CD14-positive monocyte (primary cell): ENCODE measurements around the gene SH3PXD2A. TPM values are rescaled to one million over a fixed set of nuclear protein-coding genes. Genes with fewer than 3 reads are reported as not detected.

ENCODE experiments used
- DNase-seq, 3 donors: peaks; one replicate each; pipeline ENCODE4 v3.0.0-alpha.2; 2011 to 2022
- H2AFZ ChIP-seq: 2 replicates; pipeline ENCODE4 v1.6.0; 2012; ENCODE audit warnings: mild to moderate bottlenecking, low read depth, low read length, inconsistent platforms; ENCODE audit not compliant: insufficient read depth, poor library complexity, severe bottlenecking
- H3K27ac ChIP-seq, 2 donors: 1 replicate in 1 of 2; 2 replicates in 1 of 2; pipeline ENCODE4 v1.5.1; 2012 to 2013; ENCODE audit warnings: low read length in 2 of 2, control low read depth in 1 of 2, inconsistent platforms in 1 of 2, low read depth in 1 of 2, mild to moderate bottlenecking in 1 of 2
- H3K27me3 ChIP-seq, 2 donors: one replicate each; pipeline versions ENCODE4 v1.6.0 to v1.6.1; 2011 to 2013; ENCODE audit warnings: low read length in 2 of 2; ENCODE audit not compliant: control insufficient read depth in 2 of 2, insufficient read depth in 2 of 2
- H3K36me3 ChIP-seq, 2 donors: replicated peaks in 1 of 2; 1 replicate in 1 of 2; 2 replicates in 1 of 2; pipeline versions ENCODE4 v1.5.1 to v1.6.1; 2012 to 2013; ENCODE audit warnings: low read length in 2 of 2, control low read depth in 1 of 2, inconsistent platforms in 1 of 2, mild to moderate bottlenecking in 1 of 2; ENCODE audit not compliant: insufficient read depth in 2 of 2, control insufficient read depth in 1 of 2
- H3K4me1 ChIP-seq, 2 donors: 1 replicate in 1 of 2; 2 replicates in 1 of 2; pipeline versions ENCODE4 v1.5.1 to v1.6.1; 2012 to 2013; ENCODE audit warnings: low read length in 2 of 2, control low read depth in 1 of 2, inconsistent platforms in 1 of 2, mild to moderate bottlenecking in 1 of 2, moderate library complexity in 1 of 2; ENCODE audit not compliant: insufficient read depth in 2 of 2, control insufficient read depth in 1 of 2
- H3K4me2 ChIP-seq: replicated peaks from 2 replicates; pipeline ENCODE3; 2012; ENCODE audit warnings: low read length, moderate library complexity, mild to moderate bottlenecking; ENCODE audit not compliant: poor library complexity, severe bottlenecking; ENCODE audit errors: extremely low read depth
- H3K4me3 ChIP-seq, 3 experiments: fragments of 200-600 bp in 1 of 3; sonication (generic) in 1 of 3; replicated peaks in 1 of 3; 1 replicate in 2 of 3; 2 replicates in 1 of 3; pipeline ENCODE4 v1.5.1; 2011 to 2013; ENCODE audit warnings: low read length in 3 of 3, mild to moderate bottlenecking in 3 of 3, control low read depth in 2 of 3, low read depth in 2 of 3, inconsistent platforms in 1 of 3, moderate library complexity in 1 of 3
- H3K79me2 ChIP-seq: 2 replicates; pipeline ENCODE4 v1.6.0; 2012; ENCODE audit warnings: mild to moderate bottlenecking, control low read depth, inconsistent platforms, low read length, moderate library complexity; ENCODE audit not compliant: insufficient read depth
- H3K9ac ChIP-seq: 2 replicates; pipeline ENCODE4 v1.6.0; 2017; ENCODE audit warnings: low read length, mild to moderate bottlenecking; ENCODE audit not compliant: insufficient read depth, poor library complexity, severe bottlenecking
- H3K9me3 ChIP-seq, 2 donors: replicated peaks in 1 of 2; 1 replicate in 1 of 2; 2 replicates in 1 of 2; pipeline versions ENCODE4 v1.5.1 to v1.6.1; 2012 to 2013; ENCODE audit warnings: low read length in 2 of 2, control low read depth in 1 of 2; ENCODE audit not compliant: control insufficient read depth in 1 of 2, insufficient read depth in 1 of 2
- H4K20me1 ChIP-seq: 2 replicates; pipeline ENCODE4 v1.6.0; 2012; ENCODE audit warnings: mild to moderate bottlenecking, low read length, control low read depth, moderate library complexity; ENCODE audit not compliant: insufficient read depth
- H3K27ac Mint-ChIP-seq, 7 donors: one replicate each; pipeline ENCODE4 v1.8.0; 2020; ENCODE audit warnings: mild to moderate bottlenecking in 7 of 7, mixed read lengths in 7 of 7, moderate library complexity in 6 of 7, inconsistent platforms in 2 of 7
- H3K27me3 Mint-ChIP-seq, 3 donors: one replicate each; pipeline ENCODE4 v1.8.0; 2021 to 2022; ENCODE audit warnings: low read depth in 3 of 3, mild to moderate bottlenecking in 3 of 3, mixed read lengths in 3 of 3, moderate library complexity in 3 of 3, inconsistent platforms in 1 of 3
- H3K36me3 Mint-ChIP-seq, 2 donors: one replicate each; pipeline ENCODE4 v1.8.0; 2020; ENCODE audit warnings: mixed read lengths in 2 of 2, inconsistent platforms in 1 of 2, mild to moderate bottlenecking in 1 of 2
- H3K4me1 Mint-ChIP-seq: one replicate; pipeline ENCODE4 v1.8.0; 2020; ENCODE audit warnings: mild to moderate bottlenecking, mixed read lengths
- H3K4me3 Mint-ChIP-seq, 2 donors: one replicate each; pipeline ENCODE4 v1.8.0; 2020; ENCODE audit warnings: mild to moderate bottlenecking in 2 of 2, mixed read lengths in 2 of 2, moderate library complexity in 1 of 2
- H3K9me3 Mint-ChIP-seq, 7 donors: one replicate each; pipeline ENCODE4 v1.8.0; 2020 to 2022; ENCODE audit warnings: mixed read lengths in 7 of 7, mild to moderate bottlenecking in 6 of 7, moderate library complexity in 6 of 7, inconsistent platforms in 2 of 7
- WGBS: methylation state at CpG from one replicate; pipeline ENCODE4 v1.1.5; 2013; ENCODE audit warnings: missing lambda C conversion rate; ENCODE audit not compliant: insufficient coverage; 5-methylcytosine and 5-hydroxymethylcytosine counted together
- intact Hi-C, 2 donors: fragments of 100-400 bp; cut with micrococcal nuclease; formaldehyde crosslinking; loops; one replicate each; pipeline versions ENCODE4 v1.15.0 to v1.15.1; 2023
- polyA plus RNA-seq, 3 donors: library from polyadenylated mRNA; depleted of rRNA in 1 of 3; unstranded in 2 of 3; stranded (reverse) in 1 of 3; fragments of 300-500 nt in 2 of 3; fragments of >200 nt in 1 of 3; fragmentation: Illumina TruSeq in 2 of 3; gene quantifications; 1 replicate in 2 of 3; 2 replicates in 1 of 3; pipeline ENCODE4 v1.2.3, GENCODE V29; 2012 to 2021
- TF ChIP-seq, protein P1 (sequence below): fragments of 200-600 bp; IDR thresholded peaks from one replicate; pipeline ENCODE4 v1.8.0; 2022; ENCODE audit warnings: antibody characterized with exemption, mild to moderate bottlenecking

The SH3PXD2A gene
- polyA plus RNA-seq, 3 donors, result 0.01 to 0.76 (median 0.05) TPM

DNA sequence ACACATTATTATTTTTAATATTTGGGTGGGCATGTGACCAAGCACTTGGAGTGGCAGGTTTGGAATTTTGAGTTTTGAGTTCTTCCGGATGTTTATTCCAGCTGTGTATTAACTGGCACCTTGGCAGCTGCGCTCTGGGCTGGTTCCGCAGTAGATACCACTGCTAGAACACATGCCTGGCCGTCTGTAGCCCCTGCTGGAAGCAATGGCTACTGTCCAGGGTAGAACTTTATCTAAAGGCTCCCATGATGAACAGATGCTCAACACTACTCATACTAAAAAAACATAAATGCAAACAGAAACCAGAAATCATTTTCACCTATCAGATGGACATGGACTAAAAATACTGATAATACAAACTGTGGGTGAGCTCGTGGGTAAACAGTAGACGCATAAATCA is 19.4 kb upstream of the SH3PXD2A start:
- intact Hi-C loops, result no loop called here
- H3K27ac Mint-ChIP-seq, result peak overlapping the region in 1 of 7 donors; percentile 23

DNA sequence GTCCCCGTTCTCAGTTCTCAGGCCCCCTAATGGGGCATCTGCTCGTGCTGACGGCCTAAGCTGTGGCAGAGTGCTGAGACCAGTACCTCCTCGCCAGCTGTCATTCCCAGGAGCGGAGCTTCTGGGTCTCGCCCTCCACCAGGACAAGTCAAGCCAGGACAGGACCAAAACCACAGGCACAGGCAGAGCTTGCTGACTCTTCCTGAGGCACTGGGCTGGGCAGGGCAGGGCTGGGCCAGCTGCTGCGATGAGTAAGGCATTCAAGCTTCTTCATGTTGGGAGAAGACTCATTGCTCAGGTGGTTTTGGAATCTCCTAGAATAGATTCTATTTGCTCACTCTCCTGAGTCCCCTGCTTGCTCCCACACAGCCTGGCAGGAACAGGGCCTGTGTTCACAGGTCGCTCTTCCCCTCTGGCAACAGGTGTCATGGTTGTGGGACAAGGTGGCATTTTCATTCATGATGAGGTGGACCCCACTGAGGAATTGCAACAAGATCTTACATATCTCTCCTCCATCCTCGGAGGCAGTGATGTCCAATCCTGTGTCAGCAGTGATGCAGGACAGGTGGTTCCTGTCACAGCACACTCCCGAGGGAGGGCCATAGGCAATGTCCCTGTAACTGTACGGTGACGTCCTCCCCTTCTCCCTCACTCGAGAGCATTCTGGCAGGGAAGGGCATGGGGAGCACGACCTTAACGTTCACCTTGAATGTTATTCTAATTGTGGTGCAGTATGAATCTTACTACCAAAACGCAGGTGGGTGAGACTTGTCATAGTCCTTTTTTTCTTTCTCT is 17.0 kb upstream of the SH3PXD2A start:
- peaks cover 4 to 20% of the 10 kb centered on the region in 2 donors for H3K36me3 ChIP-seq
- no peak overlapping the region for H3K9ac ChIP-seq
- H3K4me1 ChIP-seq, result no peaks in the 10 kb centered on the region
- Mint-ChIP-seq H3K9me3 (peaks cover 0 to 2% (median 0%) of the 10 kb centered on the region in 7 donors), H3K36me3 (peaks cover 16 to 48% of the 10 kb centered on the region in 2 donors), H3K27ac (peak overlapping the region in 1 of 7 donors; percentile 18), H3K27me3 (no peaks in the 10 kb centered on the region), H3K4me3 (no peak overlapping the region), H3K4me1 (no peaks in the 10 kb centered on the region)
- H3K27me3 ChIP-seq, result no peaks in the 10 kb centered on the region
- intact Hi-C loops, result no loop called here
- no peak overlapping the region for H3K27ac ChIP-seq
- over 99% methylated on average over 6 of the region's 16 CpGs for WGBS
- no peak for DNase-seq
- no peaks in the 10 kb centered on the region for H3K9me3 ChIP-seq
- TF ChIP-seq, protein P1, sequence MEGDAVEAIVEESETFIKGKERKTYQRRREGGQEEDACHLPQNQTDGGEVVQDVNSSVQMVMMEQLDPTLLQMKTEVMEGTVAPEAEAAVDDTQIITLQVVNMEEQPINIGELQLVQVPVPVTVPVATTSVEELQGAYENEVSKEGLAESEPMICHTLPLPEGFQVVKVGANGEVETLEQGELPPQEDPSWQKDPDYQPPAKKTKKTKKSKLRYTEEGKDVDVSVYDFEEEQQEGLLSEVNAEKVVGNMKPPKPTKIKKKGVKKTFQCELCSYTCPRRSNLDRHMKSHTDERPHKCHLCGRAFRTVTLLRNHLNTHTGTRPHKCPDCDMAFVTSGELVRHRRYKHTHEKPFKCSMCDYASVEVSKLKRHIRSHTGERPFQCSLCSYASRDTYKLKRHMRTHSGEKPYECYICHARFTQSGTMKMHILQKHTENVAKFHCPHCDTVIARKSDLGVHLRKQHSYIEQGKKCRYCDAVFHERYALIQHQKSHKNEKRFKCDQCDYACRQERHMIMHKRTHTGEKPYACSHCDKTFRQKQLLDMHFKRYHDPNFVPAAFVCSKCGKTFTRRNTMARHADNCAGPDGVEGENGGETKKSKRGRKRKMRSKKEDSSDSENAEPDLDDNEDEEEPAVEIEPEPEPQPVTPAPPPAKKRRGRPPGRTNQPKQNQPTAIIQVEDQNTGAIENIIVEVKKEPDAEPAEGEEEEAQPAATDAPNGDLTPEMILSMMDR, result no peak
- no peak overlapping the region for H2AFZ ChIP-seq
- H4K20me1 ChIP-seq, result no peaks in the 10 kb centered on the region
- H3K4me3 ChIP-seq, result no peak overlapping the region
- H3K79me2 ChIP-seq, result no peaks in the 10 kb centered on the region
- H3K4me2 ChIP-seq, result no peak overlapping the region

More for the DNA sequence above, 19.4 kb upstream of the SH3PXD2A start:
- H3K4me1 ChIP-seq, result no peaks in the 10 kb centered on the region
- Mint-ChIP-seq H3K27me3 (peaks cover 0 to 1% (median 0%) of the 10 kb centered on the region in 3 donors), H3K4me3 (no peak overlapping the region), H3K9me3 (no peaks in the 10 kb centered on the region), H3K36me3 (peaks cover 39 to 69% of the 10 kb centered on the region in 2 donors), H3K4me1 (no peaks in the 10 kb centered on the region)
- H2AFZ ChIP-seq, result no peak overlapping the region
- H3K27me3 ChIP-seq, result no peaks in the 10 kb centered on the region
- no peak for DNase-seq
- WGBS, result 100% methylated on average over 4 of the region's 6 CpGs
- H3K9me3 ChIP-seq, result no peaks in the 10 kb centered on the region
- no peak overlapping the region for H3K4me2 ChIP-seq
- H3K36me3 ChIP-seq, result peaks cover 24 to 44% of the 10 kb centered on the region in 2 donors
- H3K4me3 ChIP-seq, result no peak overlapping the region
- no peak overlapping the region for H3K9ac ChIP-seq
- no peak overlapping the region for H3K27ac ChIP-seq
- no peaks in the 10 kb centered on the region for H4K20me1 ChIP-seq
- TF ChIP-seq, protein P1, result no peak
- no peaks in the 10 kb centered on the region for H3K79me2 ChIP-seq
